Adipose tissue (tissue), 3 donors: ENCODE data around the gene RS1. TPM values are rescaled to one million over a fixed set of nuclear protein-coding genes. Genes with fewer than 3 reads are reported as not detected.

ENCODE experiments used
- H3K27ac ChIP-seq: one replicate; pipeline ENCODE4 v1.5.1; 2013; ENCODE audit warnings: low read depth, low read length
- WGBS, 3 donors: extraction: QIAGEN DNeasy Blood & Tissue Kit; methylation state at CpG; one replicate each; pipeline ENCODE4 v1.1.7; 2013; 5-methylcytosine and 5-hydroxymethylcytosine counted together
- polyA plus RNA-seq, 3 donors: library from polyadenylated mRNA; stranded (reverse); fragments of 200-250 nt; gene quantifications; one replicate each; pipeline ENCODE4 v1.2.3, GENCODE V29; 2013
- donor health status: healthy with polysubstance abuse.
- donor health status: Bipolar disorder and iron deficiency.
- donor health status: healthy.

RS1 gene
- polyA plus RNA-seq, 3 donors = not detected

DNA sequence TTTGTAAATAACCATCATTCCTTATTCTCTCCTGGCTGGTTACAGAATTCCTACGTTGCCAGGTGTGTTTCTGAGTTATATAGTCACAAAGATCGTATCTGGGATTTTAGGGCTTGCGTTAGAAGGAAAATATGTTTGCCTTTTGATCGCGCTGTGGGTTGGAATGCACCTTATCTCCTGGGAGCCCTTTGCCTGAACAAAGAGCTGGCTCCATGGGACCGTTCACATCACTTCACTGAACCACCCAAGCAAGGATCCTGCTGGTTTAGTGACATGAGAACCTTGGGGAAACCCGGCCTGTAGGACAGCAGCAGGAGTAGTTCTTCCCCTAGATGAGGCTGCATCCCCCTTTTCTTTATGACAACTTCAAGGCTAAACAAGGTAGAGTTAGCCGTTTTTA, 51.6 kb downstream of the RS1 start:
- 29 to 95% (median 78%) methylated on average over 8 of the region's 8 CpGs for WGBS, 3 donors
- no peak overlapping the region for H3K27ac ChIP-seq

DNA sequence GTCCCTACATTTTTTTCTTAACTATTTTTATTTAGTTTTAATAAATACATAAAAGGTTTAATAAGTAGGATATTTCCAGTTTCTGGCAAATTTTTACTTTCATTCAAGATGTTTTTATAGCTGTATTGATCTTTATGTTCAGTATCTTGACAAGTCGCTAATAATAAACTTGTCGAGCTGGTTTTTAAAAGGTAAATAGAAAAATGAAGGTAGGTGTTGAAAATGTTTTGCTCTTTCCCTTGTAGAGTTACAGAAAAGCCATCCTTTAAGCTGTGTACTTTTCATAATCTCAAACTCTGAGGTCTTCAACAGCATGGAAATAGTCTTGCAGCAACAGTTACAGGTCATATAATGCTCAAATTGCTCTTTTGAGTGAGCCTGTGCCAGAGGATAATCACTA, 52.6 kb downstream of the RS1 start:
- H3K27ac ChIP-seq = no peak overlapping the region
- 30 to 98% (median 89%) methylated on average over 2 of the region's 2 CpGs for WGBS, 3 donors

DNA sequence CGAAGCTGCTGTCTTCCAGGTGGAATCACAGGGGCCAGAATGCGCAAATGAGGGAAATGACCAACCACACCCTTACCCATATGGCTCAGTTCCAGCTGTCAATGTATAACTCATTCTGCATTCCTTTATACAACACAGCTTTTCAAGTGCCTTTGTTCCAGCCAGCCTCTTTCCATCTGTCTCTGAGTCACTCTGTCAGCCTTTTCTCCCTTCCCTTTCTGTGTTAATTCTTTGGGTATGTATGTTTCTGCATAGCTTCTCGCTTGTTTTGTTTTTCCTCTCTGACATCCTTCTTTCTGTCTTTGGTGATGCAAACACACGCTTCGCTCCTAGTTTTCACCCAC, 54.5 kb downstream of the RS1 start:
- H3K27ac ChIP-seq = no peak overlapping the region
- WGBS, 3 donors = 54 to 74% (median 62%) methylated on average over 5 of the region's 5 CpGs

DNA sequence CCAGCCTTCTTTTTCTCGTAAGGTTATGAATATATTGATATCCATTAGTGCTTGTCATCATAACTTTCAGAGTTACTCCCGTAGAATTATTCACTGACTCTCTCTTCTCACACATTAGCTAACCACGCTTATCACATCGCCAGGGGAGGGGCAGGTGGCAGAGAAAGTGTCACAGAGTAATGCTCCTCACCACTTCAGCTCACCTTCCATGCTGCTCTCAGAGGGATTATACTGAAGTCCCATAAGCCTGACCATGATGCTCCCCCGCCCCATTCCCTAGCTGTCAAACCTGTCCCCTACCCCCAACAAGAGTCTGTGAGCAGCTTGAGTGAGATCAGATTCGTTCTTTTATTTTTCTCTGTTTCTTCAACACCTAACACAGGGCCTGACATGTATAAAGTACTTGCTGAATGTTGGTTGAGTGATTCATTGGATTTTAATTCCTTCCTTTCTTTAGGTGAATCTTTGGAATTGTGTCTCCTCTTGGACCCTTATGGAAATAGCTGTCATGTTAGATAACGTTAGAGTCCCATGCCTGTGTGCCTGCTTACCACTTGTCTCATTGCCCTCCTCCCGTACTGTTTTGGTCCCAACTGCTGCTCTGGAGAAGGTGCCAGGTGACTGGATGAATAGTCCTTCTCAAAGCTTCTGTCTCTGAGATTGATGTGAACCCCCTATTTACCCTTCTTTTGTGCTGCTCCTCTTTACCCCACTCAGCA, 55.1 kb downstream of the RS1 start:
- 68 to 91% (median 79%) methylated on average over 8 of the region's 8 CpGs for WGBS, 3 donors
- H3K27ac ChIP-seq = no peak overlapping the region

DNA sequence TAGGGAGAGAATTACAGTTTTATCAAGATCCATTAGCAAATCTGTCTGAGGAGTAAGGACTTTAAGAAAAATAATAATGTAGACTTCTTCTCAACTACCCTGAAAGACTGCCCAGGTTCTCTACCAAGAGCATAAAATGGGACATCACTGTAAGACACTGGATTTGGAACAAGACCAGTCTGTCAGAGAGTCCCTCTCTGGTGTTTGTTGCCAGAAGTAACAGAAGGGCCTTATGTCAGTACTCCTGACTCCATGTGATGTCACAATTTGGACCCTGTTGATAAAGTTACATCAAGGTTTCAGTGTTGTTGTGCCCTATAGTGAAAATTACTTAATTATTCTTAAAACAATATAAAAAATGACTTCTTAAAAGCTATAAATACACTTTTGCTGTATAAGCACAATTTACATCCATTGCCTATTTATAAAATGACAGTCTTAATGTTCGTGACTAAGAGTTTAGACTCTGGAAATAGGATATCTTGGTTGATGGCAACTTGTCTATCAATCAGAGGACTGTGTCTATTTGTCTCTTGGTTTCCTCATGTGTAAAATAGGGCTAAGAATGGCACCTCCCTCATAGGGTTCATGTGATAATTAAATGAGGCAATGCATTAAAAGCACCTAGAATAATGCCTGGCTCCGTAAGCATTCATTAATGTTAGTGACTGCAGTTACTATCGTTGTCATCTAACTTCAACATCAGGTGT, 57.8 kb downstream of the RS1 start:
- 88 to 95% (median 89%) methylated on average over 3 of the region's 3 CpGs for WGBS, 3 donors
- H3K27ac ChIP-seq = no peak overlapping the region

DNA sequence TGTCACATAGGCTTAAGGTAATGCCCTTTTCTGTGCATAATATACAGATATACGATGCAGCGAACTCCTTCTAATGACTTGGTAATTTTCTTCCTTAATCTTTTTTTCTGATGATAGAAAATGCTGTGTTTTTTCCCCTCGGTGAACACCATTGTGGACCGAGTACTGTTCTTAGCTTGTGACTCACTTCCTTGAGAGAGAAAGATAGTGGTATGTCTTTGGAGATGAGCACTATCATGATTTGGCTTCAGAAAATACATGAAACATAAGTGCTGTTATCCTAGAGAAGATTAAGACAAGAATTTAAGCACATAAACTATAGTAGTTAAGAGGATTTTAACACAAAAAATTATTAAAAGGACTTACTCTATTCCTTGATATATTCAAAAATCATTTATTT, 63.9 kb downstream of the RS1 start:
- WGBS, 3 donors = 80 to 92% (median 84%) methylated on average over 4 of the region's 4 CpGs

DNA sequence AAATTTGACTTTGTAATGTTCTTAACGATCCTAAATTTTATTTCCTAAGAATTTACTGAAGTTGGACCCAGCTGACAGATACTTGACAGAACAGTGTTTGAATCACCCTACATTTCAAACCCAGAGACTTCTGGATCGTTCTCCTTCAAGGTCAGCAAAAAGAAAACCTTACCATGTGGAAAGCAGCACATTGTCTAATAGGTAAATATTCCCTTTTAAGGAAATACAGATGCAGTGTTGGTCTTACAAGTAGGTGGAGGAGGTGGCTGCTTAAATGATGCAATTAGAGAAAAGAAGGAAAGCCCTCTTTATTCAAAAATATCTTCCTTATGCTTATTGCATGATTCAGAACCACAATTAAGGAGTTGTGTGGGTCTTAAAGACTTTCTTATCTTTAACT, 73.5 kb downstream of the RS1 start:
- 71 to 87% (median 72%) methylated on average over 2 of the region's 2 CpGs for WGBS, 3 donors
- H3K27ac ChIP-seq = no peak overlapping the region

More for the DNA sequence above, 63.9 kb downstream of the RS1 start:
- no peak overlapping the region for H3K27ac ChIP-seq

DNA sequence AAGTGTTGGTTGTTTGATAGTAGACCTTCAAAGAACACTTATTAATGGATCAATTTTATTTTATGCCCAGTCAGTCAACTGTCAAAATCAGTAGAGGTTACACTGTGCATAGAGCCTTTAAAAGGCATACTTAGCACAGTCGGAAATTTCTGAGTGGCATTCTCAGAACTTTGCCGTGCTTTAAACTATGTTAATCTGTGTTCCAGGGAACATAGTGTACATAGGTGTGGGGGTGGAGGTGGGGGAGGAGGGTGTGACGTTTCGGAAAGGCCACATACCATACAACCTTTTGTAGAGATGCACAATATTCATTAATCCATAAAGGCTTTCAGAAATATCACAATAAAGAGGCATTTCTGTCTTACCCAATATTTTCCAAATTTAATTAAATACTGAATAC, 75.8 kb downstream of the RS1 start:
- WGBS, 3 donors = 35 to 85% (median 68%) methylated on average over 4 of the region's 4 CpGs

DNA sequence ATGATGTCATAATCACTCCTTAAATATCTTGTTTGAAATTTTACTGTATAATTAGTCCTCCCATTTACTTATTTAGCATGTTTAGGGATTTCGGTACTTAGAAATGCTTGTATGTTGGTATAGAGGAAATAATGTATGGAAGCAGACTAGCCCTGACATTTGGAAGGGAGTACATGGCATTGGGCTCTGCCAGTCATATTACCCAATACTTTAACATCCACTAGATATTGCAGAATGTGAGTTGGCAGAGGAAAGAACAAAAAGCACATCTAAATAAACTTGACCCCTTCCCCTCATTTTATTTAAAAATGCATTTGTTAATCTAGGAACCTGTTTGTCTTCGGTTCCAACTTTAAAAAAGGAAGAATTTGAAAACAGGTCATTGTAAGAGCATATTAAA, 77.8 kb downstream of the RS1 start:
- no peak overlapping the region for H3K27ac ChIP-seq
- WGBS, 3 donors = 82 to 94% (median 92%) methylated on average over 2 of the region's 2 CpGs

More for the DNA sequence above, 75.8 kb downstream of the RS1 start:
- H3K27ac ChIP-seq = no peak overlapping the region

DNA sequence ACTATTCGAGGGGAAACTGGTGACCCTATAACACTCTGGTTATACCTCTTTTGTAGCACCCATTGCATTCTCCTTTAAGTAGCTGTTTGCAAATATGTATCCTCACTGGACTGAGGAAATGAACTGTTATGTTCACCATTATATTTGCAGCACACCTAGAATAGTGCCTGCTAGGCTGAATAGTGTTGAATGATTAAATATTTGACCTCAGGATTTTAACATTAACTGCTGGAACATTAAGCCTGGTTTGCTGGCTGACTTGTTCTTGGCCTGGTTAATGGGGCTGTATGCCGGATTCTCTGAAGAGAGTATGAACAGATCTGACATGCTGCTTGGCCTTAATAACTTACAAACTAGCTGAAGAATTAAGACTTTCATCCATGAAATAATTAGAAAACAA, 80.1 kb downstream of the RS1 start:
- WGBS, 3 donors = 80 to 94% (median 90%) methylated on average over 2 of the region's 2 CpGs

More for the DNA sequence above, 80.1 kb downstream of the RS1 start:
- no peak overlapping the region for H3K27ac ChIP-seq

Other genes with a start within 250 kb of the RS1 start
- 1 to 10 TPM in 2 of 3 donors, under 1 TPM in 1; 0.97 to 1.4 (median 1.1) TPM for gene CDKL5, start 246.5 kb downstream of the RS1 start, polyA plus RNA-seq
- gene PPEF1, start 35.5 kb upstream of the RS1 start, polyA plus RNA-seq = under 1 TPM; 0.03 to 0.22 (median 0.05) TPM